ENCODE results near the gene SLC4A2.

The SLC4A2 gene

DNA sequence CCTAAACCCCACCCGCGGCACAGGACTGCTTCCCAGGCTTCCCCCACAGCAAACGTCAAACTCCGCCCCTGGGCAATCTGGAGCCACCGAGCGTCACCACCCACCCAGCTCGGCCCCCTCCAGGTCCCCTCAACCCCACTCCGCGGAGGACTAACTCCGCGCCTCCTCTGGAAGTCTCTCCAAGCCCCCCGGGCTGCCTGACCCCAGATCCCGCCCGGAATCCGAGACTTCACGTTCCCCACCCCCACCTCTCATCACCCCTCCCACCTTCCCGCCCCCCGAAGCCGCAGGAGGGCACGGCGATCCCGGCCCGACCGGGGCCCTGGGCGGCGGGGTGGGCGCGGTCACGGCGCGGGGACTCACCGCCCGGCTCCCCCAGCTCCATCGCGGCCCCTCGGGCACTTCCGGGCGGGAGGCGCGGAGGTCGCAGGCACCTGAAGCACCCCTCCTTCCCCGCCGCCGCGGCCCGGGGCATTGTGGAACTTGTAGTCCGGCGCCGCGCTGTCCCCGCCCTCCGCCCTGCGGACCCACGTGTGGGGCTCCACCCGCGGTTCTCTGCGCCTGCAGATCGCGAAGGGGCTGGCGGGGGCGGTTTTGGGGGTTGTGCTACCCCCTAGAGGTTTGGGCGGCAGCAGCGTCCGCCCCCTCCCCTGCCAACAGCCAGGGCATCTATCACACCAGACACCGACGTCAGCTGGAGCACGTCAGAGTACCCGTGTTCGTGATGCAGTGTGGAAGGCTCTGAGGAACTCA, 23.9 kb downstream of the SLC4A2 start, which contains the start of gene TMUB1 (continued):
- TF ChIP-seq, protein P1, sequence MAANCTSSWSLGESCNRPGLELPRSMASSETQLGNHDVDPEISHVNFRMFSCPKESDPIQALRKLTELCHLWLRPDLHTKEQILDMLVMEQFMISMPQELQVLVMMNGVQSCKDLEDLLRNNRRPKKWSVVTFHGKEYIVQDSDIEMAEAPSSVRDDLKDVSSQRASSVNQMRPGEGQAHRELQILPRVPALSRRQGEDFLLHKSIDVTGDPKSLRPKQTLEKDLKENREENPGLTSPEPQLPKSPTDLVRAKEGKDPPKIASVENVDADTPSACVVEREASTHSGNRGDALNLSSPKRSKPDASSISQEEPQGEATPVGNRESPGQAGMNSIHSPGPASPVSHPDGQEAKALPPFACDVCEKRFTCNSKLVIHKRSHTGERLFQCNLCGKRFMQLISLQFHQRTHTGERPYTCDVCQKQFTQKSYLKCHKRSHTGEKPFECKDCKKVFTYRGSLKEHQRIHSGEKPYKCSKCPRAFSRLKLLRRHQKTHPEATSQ (tag by site-specific recombination; IDR thresholded peaks at IDR 0.05): no peak
- TF ChIP-seq, protein P2, sequence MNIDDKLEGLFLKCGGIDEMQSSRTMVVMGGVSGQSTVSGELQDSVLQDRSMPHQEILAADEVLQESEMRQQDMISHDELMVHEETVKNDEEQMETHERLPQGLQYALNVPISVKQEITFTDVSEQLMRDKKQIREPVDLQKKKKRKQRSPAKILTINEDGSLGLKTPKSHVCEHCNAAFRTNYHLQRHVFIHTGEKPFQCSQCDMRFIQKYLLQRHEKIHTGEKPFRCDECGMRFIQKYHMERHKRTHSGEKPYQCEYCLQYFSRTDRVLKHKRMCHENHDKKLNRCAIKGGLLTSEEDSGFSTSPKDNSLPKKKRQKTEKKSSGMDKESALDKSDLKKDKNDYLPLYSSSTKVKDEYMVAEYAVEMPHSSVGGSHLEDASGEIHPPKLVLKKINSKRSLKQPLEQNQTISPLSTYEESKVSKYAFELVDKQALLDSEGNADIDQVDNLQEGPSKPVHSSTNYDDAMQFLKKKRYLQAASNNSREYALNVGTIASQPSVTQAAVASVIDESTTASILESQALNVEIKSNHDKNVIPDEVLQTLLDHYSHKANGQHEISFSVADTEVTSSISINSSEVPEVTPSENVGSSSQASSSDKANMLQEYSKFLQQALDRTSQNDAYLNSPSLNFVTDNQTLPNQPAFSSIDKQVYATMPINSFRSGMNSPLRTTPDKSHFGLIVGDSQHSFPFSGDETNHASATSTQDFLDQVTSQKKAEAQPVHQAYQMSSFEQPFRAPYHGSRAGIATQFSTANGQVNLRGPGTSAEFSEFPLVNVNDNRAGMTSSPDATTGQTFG (tag by site-specific recombination; IDR thresholded peaks at IDR 0.05; ENCODE audit: borderline replicate concordance): no peak
- no peak for TF ChIP-seq ZNF670 (tag by site-specific recombination; IDR thresholded peaks at IDR 0.05; ENCODE audit: low read depth)
- no peak for TF ChIP-seq ZNF214 (tag by site-specific recombination; IDR thresholded peaks at IDR 0.05; ENCODE audit: borderline replicate concordance)
- peak; percentile 43 for TF ChIP-seq ZBTB20 (tag by site-specific recombination; IDR thresholded peaks at IDR 0.05)
- no peak for TF ChIP-seq ZNF560 (tag by site-specific recombination; IDR thresholded peaks at IDR 0.05; ENCODE audit: borderline replicate concordance)
- no peak for TF ChIP-seq ZNF426 (tag by site-specific recombination; IDR thresholded peaks at IDR 0.05)
- TF ChIP-seq PRDM1 (tag by site-specific recombination; IDR thresholded peaks at IDR 0.05): no peak
- 0 out of 2 replicates have a peak, but pooled peaks have one; percentile 30 for TF ChIP-seq YY1 (tag by site-specific recombination; IDR thresholded peaks at IDR 0.05)
- no peak for TF ChIP-seq ZNF768 (tag by site-specific recombination; IDR thresholded peaks at IDR 0.05)
- TF ChIP-seq, protein P3, sequence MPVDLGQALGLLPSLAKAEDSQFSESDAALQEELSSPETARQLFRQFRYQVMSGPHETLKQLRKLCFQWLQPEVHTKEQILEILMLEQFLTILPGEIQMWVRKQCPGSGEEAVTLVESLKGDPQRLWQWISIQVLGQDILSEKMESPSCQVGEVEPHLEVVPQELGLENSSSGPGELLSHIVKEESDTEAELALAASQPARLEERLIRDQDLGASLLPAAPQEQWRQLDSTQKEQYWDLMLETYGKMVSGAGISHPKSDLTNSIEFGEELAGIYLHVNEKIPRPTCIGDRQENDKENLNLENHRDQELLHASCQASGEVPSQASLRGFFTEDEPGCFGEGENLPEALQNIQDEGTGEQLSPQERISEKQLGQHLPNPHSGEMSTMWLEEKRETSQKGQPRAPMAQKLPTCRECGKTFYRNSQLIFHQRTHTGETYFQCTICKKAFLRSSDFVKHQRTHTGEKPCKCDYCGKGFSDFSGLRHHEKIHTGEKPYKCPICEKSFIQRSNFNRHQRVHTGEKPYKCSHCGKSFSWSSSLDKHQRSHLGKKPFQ (tag by site-specific recombination; IDR thresholded peaks at IDR 0.05): no peak
- no peak for TF ChIP-seq ZNF140 (tag by site-specific recombination; IDR thresholded peaks at IDR 0.05)
- TF ChIP-seq ZNF521 (tag by site-specific recombination; IDR thresholded peaks at IDR 0.05): no peak
- TF ChIP-seq ZFP69B (tag by site-specific recombination; IDR thresholded peaks at IDR 0.05): no peak
- TF ChIP-seq ZNF600 (tag by site-specific recombination; IDR thresholded peaks at IDR 0.05): no peak
- TF ChIP-seq REPIN1 (tag by site-specific recombination; IDR thresholded peaks at IDR 0.05; ENCODE audit: low read depth): no peak
- TF ChIP-seq, protein P4, sequence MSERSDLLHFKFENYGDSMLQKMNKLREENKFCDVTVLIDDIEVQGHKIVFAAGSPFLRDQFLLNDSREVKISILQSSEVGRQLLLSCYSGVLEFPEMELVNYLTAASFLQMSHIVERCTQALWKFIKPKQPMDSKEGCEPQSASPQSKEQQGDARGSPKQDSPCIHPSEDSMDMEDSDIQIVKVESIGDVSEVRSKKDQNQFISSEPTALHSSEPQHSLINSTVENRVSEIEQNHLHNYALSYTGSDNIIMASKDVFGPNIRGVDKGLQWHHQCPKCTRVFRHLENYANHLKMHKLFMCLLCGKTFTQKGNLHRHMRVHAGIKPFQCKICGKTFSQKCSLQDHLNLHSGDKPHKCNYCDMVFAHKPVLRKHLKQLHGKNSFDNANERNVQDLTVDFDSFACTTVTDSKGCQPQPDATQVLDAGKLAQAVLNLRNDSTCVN (tag by site-specific recombination; optimal IDR thresholded peaks at IDR 0.05): peak; percentile 89
- TF ChIP-seq ZEB2 (tag by site-specific recombination; IDR thresholded peaks at IDR 0.05): peak; percentile 38; the same call in 1 of the 2 replicates
- TF ChIP-seq ZBTB21 (tag by site-specific recombination; IDR thresholded peaks at IDR 0.05): peak; percentile 74
- TF ChIP-seq FEZF1 (tag by site-specific recombination; IDR thresholded peaks at IDR 0.05): no peak
- TF ChIP-seq ZNF707 (tag by site-specific recombination; IDR thresholded peaks at IDR 0.05): no peak
- no peak; the same call in 1 of the 2 replicates for TF ChIP-seq KLF7 (tag by site-specific recombination; IDR thresholded peaks at IDR 0.05; ENCODE audit: borderline replicate concordance)
- no peak for TF ChIP-seq IKZF3 (tag by site-specific recombination; IDR thresholded peaks at IDR 0.05)
- no peak for TF ChIP-seq ZNF658 (tag by site-specific recombination; IDR thresholded peaks at IDR 0.05)
- TF ChIP-seq ZXDB (tag by site-specific recombination; IDR thresholded peaks at IDR 0.05): peak; percentile 59; the same call in 1 of the 2 replicates
- no peak for TF ChIP-seq ZNF837 (tag by site-specific recombination; IDR thresholded peaks at IDR 0.05)
- TF ChIP-seq, protein P5, sequence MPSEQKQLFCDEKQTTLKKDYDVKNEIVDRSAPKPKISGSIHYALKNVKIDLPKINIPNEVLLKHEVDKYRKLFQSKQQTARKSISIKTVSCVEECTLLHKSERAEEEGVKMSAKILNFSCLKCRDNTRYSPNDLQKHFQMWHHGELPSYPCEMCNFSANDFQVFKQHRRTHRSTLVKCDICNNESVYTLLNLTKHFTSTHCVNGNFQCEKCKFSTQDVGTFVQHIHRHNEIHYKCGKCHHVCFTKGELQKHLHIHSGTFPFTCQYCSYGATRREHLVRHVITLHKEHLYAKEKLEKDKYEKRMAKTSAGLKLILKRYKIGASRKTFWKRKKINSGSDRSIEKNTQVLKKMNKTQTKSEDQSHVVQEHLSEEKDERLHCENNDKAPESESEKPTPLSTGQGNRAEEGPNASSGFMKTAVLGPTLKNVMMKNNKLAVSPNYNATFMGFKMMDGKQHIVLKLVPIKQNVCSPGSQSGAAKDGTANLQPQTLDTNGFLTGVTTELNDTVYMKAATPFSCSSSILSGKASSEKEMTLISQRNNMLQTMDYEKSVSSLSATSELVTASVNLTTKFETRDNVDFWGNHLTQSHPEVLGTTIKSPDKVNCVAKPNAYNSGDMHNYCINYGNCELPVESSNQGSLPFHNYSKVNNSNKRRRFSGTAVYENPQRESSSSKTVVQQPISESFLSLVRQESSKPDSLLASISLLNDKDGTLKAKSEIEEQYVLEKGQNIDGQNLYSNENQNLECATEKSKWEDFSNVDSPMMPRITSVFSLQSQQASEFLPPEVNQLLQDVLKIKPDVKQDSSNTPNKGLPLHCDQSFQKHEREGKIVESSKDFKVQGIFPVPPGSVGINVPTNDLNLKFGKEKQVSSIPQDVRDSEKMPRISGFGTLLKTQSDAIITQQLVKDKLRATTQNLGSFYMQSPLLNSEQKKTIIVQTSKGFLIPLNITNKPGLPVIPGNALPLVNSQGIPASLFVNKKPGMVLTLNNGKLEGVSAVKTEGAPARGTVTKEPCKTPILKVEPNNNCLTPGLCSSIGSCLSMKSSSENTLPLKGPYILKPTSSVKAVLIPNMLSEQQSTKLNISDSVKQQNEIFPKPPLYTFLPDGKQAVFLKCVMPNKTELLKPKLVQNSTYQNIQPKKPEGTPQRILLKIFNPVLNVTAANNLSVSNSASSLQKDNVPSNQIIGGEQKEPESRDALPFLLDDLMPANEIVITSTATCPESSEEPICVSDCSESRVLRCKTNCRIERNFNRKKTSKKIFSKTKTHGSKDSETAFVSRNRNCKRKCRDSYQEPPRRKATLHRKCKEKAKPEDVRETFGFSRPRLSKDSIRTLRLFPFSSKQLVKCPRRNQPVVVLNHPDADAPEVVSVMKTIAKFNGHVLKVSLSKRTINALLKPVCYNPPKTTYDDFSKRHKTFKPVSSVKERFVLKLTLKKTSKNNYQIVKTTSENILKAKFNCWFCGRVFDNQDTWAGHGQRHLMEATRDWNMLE (tag by site-specific recombination; conservative IDR thresholded peaks at IDR 0.05; ENCODE audit: low read depth): no peak
- no peak for TF ChIP-seq ZNF202 (tag by site-specific recombination; IDR thresholded peaks at IDR 0.05; ENCODE audit: borderline replicate concordance)
